Stimulated activated naive CD4-positive, alpha-beta T cell treated with Interleukin-2 at 50 U/mL for 16 hours (primary cell): ENCODE data around the gene TBC1D5.
"Not testable (repeated sequence)": the region's sequence is repeated elsewhere in the genome, so short reads cannot be mapped to it uniquely, and the experiment has no call there.

ENCODE experiments used
- DNase-seq: peaks from one replicate; lab custom pipeline; 2025; lab: John Stamatoyannopoulos, UW

Gene TBC1D5

GRCh38 chr3:17133632-17134545 lies 608.5 kb downstream of the TBC1D5 start:
- DNase-seq, result no peak

DNA sequence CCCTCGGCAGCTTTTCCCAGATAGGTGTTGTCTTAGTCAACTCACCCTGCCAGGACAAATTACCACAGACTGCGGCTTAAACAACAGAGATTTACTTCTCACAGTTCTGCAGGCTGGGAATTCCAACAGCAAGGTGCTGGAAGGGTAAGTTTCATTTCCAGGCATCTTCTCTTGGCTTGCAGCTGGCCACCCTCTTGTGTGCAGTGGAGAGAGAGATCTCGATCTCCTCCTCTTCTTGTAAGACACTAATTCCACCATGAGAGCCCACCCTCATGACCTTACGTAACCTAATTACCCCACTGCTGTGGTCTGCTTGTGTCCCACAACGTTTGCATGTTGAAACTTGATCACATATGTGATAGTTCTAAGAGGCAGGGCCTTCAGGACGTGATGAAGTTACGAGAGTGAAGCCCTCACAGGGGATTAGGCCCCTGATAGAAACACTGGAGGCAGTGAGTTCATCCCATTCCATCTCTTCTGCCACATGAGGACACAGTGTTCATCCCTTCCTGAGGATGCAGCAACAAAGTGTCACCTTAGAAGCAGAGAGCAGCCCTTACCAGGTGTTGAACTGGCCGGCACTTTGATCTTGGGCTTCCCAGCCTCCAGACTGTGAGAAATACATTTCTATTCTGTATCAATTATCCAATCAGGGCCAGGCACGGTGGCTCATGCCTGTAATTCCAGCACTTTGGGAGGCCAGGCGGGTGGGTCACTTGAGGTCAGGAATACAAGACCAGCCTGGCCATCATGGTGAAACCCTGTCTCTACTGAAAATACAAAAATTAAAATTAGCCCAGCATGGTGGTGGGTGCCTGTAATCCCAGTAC lies 609.9 kb downstream of the TBC1D5 start:
- DNase-seq, result no peak

DNA sequence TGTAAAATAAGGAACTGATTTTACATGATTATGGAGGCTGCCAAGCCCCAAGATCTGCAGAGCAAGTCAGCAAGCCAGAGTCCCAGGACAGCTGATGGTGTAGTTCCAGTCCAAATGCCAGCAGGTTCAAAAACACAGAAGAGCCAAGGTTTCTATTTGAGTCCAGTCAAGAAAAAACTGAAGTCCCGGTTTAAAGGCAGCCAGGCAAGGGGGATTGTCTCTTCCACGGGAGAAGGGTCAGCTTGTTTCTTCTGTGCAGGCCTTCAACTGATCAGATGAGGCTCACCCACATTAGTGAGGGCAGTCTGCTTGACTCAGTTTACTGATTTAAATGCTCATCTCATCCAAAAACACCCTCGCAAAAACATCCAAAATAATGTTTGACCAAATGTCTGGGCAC lies 611.5 kb downstream of the TBC1D5 start:
- no peak for DNase-seq

GRCh38 chr3:17129556-17129955 lies 612.9 kb downstream of the TBC1D5 start:
- no peak for DNase-seq

GRCh38 chr3:17128671-17129070 lies 613.8 kb downstream of the TBC1D5 start:
- not testable (repeated sequence) for DNase-seq

DNA sequence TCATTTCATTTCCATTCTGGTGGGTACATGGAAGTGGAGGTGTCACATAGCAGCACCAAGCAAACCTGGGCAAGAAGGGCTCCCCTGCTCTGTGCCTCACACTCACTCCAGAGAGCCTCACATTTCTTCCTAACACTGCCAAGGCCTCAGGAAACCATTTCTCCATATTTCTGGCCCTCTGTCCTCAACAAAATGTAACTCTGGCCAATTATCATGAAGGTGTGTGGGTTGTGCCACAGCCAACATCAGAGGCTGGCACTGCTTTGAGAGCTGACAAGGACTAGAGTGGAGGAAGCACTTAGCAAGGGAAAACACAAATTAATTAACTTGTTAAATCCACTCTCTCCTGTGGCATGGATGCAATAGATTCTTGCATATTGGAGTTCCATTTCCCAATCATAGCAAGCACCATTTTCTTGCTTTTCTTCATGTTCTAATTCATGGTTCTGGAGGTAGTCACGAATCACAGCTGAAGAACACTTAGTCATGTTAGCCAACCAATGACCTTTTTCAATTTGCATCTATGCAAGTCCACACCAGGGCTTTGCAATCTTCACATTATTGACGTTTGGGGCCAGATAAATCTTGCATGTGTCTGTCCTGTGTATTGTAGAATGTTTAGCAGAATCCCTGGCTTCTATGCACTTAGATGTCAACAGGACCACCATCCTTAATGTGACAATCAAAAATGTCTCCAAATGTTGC lies 616.5 kb downstream of the TBC1D5 start:
- DNase-seq, result no peak

- no peak for DNase-seq
Observed at GRCh38 chr3:17122758-17123157, 619.7 kb downstream of the TBC1D5 start.

DNA sequence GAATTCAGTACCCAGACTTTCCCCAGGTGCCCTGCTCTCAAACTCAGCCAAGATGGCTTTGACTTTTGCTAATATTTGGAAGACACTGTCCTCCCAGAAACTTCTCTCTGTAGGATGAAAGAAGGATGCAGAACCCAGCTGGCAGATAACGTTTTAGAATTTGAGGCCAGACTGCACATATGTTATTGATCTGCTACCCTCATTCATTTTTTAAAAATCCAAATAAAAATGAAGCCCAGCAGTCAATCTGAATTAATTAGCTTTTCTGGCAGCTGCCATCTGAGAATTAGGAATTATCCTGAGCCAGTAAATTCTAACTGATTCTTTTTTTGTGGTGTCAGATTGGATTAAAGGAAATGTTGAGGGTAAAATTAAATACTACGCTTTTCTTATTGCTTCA lies 621.1 kb downstream of the TBC1D5 start:
- no peak for DNase-seq

GRCh38 chr3:17120115-17120514 lies 622.3 kb downstream of the TBC1D5 start:
- DNase-seq, result no peak

DNA sequence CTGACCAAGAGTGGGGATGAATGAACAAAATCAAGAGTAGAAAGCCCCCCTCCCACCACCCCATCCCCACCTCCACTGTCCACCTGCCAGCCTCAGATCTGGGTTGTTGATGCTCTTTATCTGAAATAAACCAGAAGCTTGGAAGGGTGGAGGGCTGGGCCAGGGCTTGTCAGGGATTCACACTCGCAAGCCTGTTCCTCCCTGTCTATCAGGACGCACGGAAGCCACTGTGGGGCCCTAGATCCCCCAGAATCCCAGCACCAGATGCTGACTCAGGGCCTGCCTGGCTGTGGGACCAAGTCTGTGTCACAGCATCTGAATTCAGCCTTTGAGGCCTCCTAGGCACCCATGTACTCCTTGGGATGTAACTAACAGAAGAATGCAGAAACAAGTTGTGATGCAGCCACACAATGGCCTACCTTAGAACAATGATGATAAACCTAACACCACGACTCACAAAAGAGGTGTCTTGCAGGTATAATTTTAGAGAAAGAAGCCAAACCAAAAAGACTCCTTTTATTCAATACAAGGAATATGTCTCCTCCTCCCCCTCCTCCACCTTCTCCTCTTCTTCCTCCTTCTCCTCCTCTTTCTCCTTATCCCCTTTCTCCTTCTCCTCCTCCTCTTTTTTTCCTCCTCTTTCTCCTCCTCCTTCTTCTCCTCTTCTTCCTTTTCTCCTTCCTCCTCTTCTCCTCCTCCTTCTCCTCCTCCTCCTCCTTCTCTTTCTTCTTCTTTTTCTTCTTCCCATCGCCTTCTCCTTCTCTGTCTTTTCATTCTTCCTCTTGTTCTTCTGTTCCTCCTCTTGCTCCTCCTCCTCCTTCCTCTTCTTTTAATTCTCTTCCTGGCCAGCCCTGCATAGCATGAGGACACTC lies 623.0 kb downstream of the TBC1D5 start:
- DNase-seq, result no peak

DNA sequence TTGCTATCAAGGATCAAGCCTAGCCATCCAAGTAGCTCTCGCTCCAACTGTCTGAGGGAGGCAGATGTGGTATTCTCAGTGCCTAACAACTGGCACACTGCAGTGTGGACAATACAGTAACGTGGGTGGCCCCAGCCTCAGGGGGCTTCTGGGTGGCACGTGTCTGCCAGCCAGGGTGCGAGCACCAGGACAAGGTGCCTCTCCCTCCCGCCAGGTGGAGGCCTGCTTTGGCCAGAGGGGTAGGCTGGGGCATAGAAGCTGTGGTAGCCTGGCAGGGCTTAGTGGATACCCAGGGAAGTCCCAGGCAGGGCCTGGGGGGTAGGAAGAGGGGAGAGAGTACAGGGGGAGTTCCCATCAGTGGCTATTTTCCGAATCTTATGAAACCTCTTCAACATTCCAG lies 623.7 kb downstream of the TBC1D5 start:
- DNase-seq, result no peak

- DNase-seq, result no peak
Observed at GRCh38 chr3:17116007-17116600, 626.3 kb downstream of the TBC1D5 start.

DNA sequence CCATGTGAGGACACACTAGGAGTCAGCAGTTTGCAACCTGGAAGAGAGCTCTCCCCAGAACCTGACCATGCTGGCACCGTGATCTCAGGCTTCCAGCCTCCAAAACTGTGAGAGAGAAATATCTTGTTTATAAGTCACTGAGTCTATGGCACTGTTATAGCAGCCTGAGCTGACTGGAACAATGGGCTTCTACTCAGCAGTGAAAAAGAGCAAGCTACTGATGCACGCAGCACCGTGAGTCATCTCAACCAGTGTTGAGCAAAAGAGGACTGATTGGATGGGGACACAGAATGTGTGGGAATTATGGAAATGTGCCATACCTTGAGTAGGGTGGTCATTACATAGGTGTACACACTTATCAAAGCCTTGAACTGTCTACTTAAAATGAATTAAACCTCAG lies 627.2 kb downstream of the TBC1D5 start:
- no peak for DNase-seq

GRCh38 chr3:17111586-17111985 lies 630.8 kb downstream of the TBC1D5 start:
- DNase-seq, result no peak

GRCh38 chr3:17110660-17111396 lies 631.6 kb downstream of the TBC1D5 start:
- DNase-seq, result no peak
